Measurements from ENCODE around the gene PGAM2.

PGAM2 gene

DNA sequence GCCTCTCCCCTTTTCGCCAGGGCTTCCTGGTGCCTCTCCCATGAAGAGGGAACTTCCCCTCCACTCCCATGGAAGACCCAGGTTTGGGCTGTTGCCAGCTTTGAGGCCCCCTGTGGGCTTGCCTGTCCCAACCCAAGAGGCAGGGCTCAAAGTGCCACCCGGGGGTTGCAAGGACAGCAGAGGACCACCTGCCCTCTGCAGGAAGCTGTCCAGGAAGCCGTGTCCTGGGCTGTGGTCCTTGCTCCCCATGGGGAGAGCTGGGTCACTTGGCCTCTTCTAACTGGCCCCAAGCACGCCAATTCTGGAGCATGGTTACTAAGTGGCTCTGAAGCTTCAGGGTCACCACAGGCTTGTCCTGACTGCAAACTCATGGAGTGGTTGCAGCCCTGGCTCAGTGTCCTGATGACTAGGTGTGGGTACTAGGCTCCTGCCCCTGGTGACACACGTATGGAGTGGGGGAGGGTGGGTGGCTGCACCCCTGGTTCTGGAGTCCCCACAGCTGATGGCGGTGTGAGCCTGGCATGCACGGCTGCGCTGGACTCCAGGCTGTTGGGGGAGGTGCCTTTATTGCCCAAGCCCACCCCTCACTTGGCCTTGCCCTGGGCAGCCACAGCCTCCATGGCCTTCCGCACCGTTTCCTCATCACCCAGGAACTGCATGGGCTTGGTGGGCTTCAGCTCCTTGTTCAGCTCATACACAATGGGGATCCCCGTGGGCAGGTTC, 3.0 kb downstream of the PGAM2 start:
- peaks cover 38% of the 10 kb centered on the region for H3K36me3 ChIP-seq (ENCODE audit: control insufficient read depth, insufficient read depth, low read length)
- TF ChIP-seq, protein P1, sequence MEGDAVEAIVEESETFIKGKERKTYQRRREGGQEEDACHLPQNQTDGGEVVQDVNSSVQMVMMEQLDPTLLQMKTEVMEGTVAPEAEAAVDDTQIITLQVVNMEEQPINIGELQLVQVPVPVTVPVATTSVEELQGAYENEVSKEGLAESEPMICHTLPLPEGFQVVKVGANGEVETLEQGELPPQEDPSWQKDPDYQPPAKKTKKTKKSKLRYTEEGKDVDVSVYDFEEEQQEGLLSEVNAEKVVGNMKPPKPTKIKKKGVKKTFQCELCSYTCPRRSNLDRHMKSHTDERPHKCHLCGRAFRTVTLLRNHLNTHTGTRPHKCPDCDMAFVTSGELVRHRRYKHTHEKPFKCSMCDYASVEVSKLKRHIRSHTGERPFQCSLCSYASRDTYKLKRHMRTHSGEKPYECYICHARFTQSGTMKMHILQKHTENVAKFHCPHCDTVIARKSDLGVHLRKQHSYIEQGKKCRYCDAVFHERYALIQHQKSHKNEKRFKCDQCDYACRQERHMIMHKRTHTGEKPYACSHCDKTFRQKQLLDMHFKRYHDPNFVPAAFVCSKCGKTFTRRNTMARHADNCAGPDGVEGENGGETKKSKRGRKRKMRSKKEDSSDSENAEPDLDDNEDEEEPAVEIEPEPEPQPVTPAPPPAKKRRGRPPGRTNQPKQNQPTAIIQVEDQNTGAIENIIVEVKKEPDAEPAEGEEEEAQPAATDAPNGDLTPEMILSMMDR (IDR thresholded peaks at IDR 0.05; ENCODE audit: insufficient read depth, low read length, poor library complexity, severe bottlenecking), result no peak
- DNase-seq (ENCODE audit: extremely low read depth, insufficient read length), result no peak
- no peak overlapping the region for H3K4me3 ChIP-seq (replicated peaks; ENCODE audit: low read depth, low read length)
- H3K27me3 ChIP-seq (replicated peaks; ENCODE audit: control insufficient read depth, insufficient read depth, low read length), result no peaks in the 10 kb centered on the region

DNA sequence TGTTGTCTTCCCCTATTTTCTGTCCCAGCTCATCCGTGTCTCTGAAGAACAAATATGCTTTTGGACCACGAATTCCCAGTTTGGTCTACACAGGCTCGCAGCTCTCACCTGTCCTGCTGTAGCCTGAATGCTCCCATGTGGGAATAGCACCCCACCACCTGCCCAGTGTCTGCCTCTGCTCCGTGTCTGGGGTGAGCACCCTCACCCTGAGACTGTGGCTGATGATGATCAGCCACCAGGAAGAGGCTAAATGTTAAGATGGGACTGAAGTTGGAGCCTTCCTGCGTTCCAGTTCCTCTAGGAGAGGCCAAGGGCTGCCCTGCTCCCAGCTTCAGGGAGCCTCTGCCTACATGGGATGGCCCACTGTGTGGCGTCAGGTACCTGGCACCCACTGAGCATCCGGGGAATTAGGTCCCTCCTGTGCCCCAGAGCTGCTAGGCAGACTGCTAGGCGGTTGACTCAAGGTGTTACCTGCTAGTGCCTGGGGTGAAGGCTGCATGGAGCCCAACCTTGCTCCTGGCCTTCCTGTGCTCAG, 3.7 kb downstream of the PGAM2 start:
- Histone ChIP-seq H3K27me3 (replicated peaks; ENCODE audit: control insufficient read depth, insufficient read depth, low read length) (no peaks in the 10 kb centered on the region), H3K36me3 (ENCODE audit: control insufficient read depth, insufficient read depth, low read length) (peaks cover 44% of the 10 kb centered on the region), H3K4me3 (replicated peaks; ENCODE audit: low read depth, low read length) (no peak overlapping the region)
- DNase-seq (ENCODE audit: extremely low read depth, insufficient read length), result no peak
- TF ChIP-seq, protein P1 (IDR thresholded peaks at IDR 0.05; ENCODE audit: insufficient read depth, low read length, poor library complexity, severe bottlenecking), result no peak

DNA sequence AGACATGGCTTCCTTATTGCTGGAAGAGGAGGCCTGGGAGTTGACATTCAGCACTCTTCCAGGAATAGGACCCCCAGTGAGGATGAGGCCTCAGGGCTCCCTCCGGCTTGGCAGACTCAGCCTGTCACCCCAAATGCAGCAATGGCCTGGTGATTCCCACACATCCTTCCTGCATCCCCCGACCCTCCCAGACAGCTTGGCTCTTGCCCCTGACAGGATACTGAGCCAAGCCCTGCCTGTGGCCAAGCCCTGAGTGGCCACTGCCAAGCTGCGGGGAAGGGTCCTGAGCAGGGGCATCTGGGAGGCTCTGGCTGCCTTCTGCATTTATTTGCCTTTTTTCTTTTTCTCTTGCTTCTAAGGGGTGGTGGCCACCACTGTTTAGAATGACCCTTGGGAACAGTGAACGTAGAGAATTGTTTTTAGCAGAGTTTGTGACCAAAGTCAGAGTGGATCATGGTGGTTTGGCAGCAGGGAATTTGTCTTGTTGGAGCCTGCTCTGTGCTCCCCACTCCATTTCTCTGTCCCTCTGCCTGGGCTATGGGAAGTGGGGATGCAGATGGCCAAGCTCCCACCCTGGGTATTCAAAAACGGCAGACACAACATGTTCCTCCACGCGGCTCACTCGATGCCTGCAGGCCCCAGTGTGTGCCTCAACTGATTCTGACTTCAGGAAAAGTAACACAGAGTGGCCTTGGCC, 4.3 kb downstream of the PGAM2 start:
- Histone ChIP-seq H3K4me3 (replicated peaks; ENCODE audit: low read depth, low read length) (no peak overlapping the region), H3K36me3 (ENCODE audit: control insufficient read depth, insufficient read depth, low read length) (peaks cover 48% of the 10 kb centered on the region), H3K27me3 (replicated peaks; ENCODE audit: control insufficient read depth, insufficient read depth, low read length) (no peaks in the 10 kb centered on the region)
- no peak for DNase-seq (ENCODE audit: extremely low read depth, insufficient read length)
- TF ChIP-seq, protein P1 (IDR thresholded peaks at IDR 0.05; ENCODE audit: insufficient read depth, low read length, poor library complexity, severe bottlenecking), result no peak

DNA sequence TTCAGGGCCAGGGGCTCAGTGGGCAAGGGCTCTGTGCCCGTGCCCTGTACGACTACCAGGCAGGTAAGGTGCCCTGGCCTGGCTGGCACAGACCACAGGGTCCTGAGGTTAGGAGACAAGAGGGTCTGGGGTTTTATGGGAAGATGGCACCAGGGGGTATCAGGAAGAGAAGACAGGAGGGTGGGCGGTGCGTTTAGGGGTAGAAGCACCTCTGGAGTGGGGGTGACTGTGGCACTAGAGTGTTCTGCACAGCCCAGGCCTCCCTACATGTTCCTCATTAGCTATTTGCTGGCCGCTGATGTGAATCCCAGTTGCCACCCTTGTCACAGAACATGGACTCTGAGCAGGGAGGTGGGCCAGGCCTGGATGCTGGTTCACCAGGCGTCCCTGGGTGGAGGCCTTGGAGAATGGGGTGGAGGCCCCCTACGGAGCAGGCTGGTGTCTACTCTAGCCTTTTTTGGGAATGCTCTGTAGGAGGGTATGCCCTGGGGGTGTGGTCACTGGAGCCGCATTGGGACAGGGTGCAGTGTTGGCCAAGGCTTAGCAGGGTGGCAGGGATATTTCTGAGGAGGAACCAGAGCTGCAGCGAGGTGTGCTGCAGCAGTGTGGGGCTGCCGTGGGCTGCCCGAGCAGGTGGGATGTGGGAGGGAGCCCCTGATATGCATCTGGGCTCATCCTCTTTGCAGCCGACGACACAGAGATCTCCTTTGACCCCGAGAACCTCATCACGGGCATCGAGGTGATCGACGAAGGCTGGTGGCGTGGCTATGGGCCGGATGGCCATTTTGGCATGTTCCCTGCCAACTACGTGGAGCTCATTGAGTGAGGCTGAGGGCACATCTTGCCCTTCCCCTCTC, 5.0 kb downstream of the PGAM2 start:
- no peak overlapping the region for H3K4me3 ChIP-seq (replicated peaks; ENCODE audit: low read depth, low read length)
- TF ChIP-seq, protein P1 (IDR thresholded peaks at IDR 0.05; ENCODE audit: insufficient read depth, low read length, poor library complexity, severe bottlenecking), result no peak
- peaks cover 50% of the 10 kb centered on the region for H3K36me3 ChIP-seq (ENCODE audit: control insufficient read depth, insufficient read depth, low read length)
- H3K27me3 ChIP-seq (replicated peaks; ENCODE audit: control insufficient read depth, insufficient read depth, low read length), result no peaks in the 10 kb centered on the region
- no peak for DNase-seq (ENCODE audit: extremely low read depth, insufficient read length)

DNA sequence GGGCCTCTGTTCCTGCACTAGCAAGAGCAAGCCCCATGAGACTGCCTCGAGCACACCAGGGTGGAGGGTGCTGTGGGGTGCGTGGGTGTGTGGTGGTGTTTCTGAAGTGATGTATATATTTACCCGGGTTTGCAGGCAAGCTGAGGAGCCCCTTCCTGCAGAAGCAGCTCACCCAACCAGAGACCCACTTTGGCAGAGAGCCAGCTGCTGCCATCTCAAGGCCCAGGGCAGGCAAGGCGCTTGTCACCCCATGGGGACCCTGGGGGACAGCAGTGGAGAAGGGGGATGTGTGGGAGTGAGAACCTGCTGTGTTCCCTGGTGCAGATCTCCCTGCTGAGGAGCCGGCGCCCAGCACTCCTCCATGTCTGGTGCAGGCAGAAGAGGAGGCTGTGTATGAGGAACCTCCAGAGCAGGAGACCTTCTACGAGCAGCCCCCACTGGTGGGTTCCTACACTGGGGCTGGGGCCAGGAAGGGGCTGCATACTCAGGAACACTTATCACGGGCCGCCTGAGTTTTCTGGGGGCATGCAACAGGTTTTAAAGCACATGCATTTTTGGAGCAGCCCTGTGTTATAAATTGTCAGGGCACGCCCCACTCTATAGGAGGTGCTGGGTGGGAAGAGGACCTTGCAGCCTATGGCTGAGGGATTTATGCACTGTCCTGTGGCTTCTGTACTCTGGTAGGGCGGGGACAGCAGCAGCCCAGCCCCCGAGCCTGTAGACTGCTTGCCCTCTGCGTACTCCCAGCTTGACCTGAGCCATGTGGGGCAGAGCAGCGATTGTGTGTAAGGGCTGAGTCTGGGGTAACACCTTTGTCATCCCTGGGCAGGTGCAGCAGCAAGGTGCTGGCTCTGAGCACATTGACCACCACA, 5.9 kb downstream of the PGAM2 start:
- no peak for DNase-seq (ENCODE audit: extremely low read depth, insufficient read length)
- Histone ChIP-seq H3K27me3 (replicated peaks; ENCODE audit: control insufficient read depth, insufficient read depth, low read length) (no peaks in the 10 kb centered on the region), H3K4me3 (replicated peaks; ENCODE audit: low read depth, low read length) (no peak overlapping the region), H3K36me3 (ENCODE audit: control insufficient read depth, insufficient read depth, low read length) (peaks cover 50% of the 10 kb centered on the region)
- TF ChIP-seq, protein P1 (IDR thresholded peaks at IDR 0.05; ENCODE audit: insufficient read depth, low read length, poor library complexity, severe bottlenecking), result no peak
